HepG2 (cell line): ENCODE measurements around the gene HYCC2. TPM values are rescaled to one million over a fixed set of nuclear protein-coding genes. Genes with fewer than 3 reads are reported as not detected.

Experiments used
- ASH2L ChIP-seq: fragments of 300-600, 200-600 bp; sonication (generic); IDR thresholded peaks from 2 replicates; pipeline ENCODE4 v1.7.0; 2017; ENCODE audit warnings: low read depth, mild to moderate bottlenecking, moderate library complexity, mixed read lengths, low read length; ENCODE audit not compliant: insufficient read length
- HOXA7 ChIP-seq: sonication (generic); formaldehyde crosslinking; IDR thresholded peaks from 2 replicates; pipeline ENCODE4 v1.8.1; 2022; ENCODE audit warnings: mild to moderate bottlenecking, missing genetic modification reagents, moderate library complexity
- KDM5A ChIP-seq: fragments of 200-600 bp; sonication (generic); IDR thresholded peaks from 2 replicates; pipeline ENCODE4 v1.7.0; 2018; ENCODE audit warnings: antibody characterized with exemption, mild to moderate bottlenecking, low read length, borderline replicate concordance
- MAFG ChIP-seq: sonication (generic); formaldehyde crosslinking; IDR thresholded peaks from 2 replicates; pipeline ENCODE4 v1.5.1; 2020; ENCODE audit warnings: mild to moderate bottlenecking, missing genetic modification reagents
- MXD4 ChIP-seq: IDR thresholded peaks from 2 replicates; pipeline ENCODE4 v1.6.1; 2016; ENCODE audit warnings: mild to moderate bottlenecking, missing biosample characterization, missing genetic modification reagents
- NCOA2 ChIP-seq: sonication (generic); formaldehyde crosslinking; IDR thresholded peaks from 2 replicates; pipeline ENCODE4 v1.8.0; 2022; ENCODE audit warnings: inconsistent platforms
- NFKBIZ ChIP-seq: IDR thresholded peaks from 2 replicates; pipeline ENCODE4 v1.6.1; 2018; ENCODE audit warnings: missing genetic modification reagents, missing compliant biosample characterization
- ZNF256 ChIP-seq: sonication (generic); formaldehyde crosslinking; conservative IDR thresholded peaks from 2 replicates; pipeline ENCODE4 v1.4.0; 2020; ENCODE audit warnings: missing genetic modification reagents
- polyA plus RNA-seq, 8 experiments: library from polyadenylated mRNA; depleted of rRNA in 3 of 8; stranded (reverse) in 7 of 8; unstranded in 1 of 8; fragments of >200 nt; fragmentation: Illumina TruSeq in 4 of 8; extraction: Trizol in 4 of 8; gene quantifications; 2 replicates each; pipeline versions ENCODE4 v1.2.1 to v1.2.3, GENCODE V29; 2011 to 2016; ENCODE audit warnings: low read depth in 4 of 8, missing spikeins in 1 of 8, mixed read lengths in 1 of 8; ENCODE audit not compliant: insufficient read depth in 1 of 8
- total RNA-seq, 5 experiments: library from RNA; depleted of rRNA; stranded (reverse); fragments of >200 nt; fragmentation: Illumina TruSeq; extraction: Trizol; gene quantifications; 2 replicates each; pipeline ENCODE4 v1.2.3, GENCODE V29; 2016; ENCODE audit warnings: low read depth in 1 of 5
- TF ChIP-seq, protein P1 (sequence below): IDR thresholded peaks from 2 replicates; pipeline ENCODE4 v1.6.1; 2016; ENCODE audit warnings: missing biosample characterization, missing genetic modification reagents, low read depth
- TF ChIP-seq, protein P2 (sequence below): sonication (generic); formaldehyde crosslinking; IDR thresholded peaks from 2 replicates; pipeline ENCODE4 v1.5.0; 2020; ENCODE audit warnings: missing genetic modification reagents
- TF ChIP-seq, protein P3 (sequence below): sonication (generic); formaldehyde crosslinking; IDR thresholded peaks from 2 replicates; pipeline ENCODE4 v1.8.0; 2022; ENCODE audit warnings: mild to moderate bottlenecking, missing genetic modification reagents; ENCODE audit not compliant: insufficient replicate concordance
- TF ChIP-seq, protein P4 (sequence below): sonication (generic); formaldehyde crosslinking; conservative IDR thresholded peaks from 2 replicates; pipeline ENCODE4 v1.8.0; 2022; ENCODE audit warnings: missing genetic modification reagents
- TF ChIP-seq, protein P5 (sequence below), 2 experiments: IDR thresholded peaks; 2 replicates each; pipeline ENCODE4 v1.6.1; 2011 to 2012; ENCODE audit warnings: low read length in 2 of 2, borderline replicate concordance in 1 of 2, low read depth in 1 of 2, mild to moderate bottlenecking in 1 of 2, moderate library complexity in 1 of 2
- TF ChIP-seq, protein P6 (sequence below): sonication (generic); formaldehyde crosslinking; IDR thresholded peaks from 2 replicates; pipeline ENCODE4 v1.9.0; 2021; ENCODE audit warnings: missing genetic modification reagents, mild to moderate bottlenecking, borderline replicate concordance

HYCC2 gene
- total and polyA plus RNA-seq, 2 of the 13 experiments (the other 11 are each of a cell fraction or from before 2014, with no cell fraction given): 4.7 to 13.9 TPM

DNA sequence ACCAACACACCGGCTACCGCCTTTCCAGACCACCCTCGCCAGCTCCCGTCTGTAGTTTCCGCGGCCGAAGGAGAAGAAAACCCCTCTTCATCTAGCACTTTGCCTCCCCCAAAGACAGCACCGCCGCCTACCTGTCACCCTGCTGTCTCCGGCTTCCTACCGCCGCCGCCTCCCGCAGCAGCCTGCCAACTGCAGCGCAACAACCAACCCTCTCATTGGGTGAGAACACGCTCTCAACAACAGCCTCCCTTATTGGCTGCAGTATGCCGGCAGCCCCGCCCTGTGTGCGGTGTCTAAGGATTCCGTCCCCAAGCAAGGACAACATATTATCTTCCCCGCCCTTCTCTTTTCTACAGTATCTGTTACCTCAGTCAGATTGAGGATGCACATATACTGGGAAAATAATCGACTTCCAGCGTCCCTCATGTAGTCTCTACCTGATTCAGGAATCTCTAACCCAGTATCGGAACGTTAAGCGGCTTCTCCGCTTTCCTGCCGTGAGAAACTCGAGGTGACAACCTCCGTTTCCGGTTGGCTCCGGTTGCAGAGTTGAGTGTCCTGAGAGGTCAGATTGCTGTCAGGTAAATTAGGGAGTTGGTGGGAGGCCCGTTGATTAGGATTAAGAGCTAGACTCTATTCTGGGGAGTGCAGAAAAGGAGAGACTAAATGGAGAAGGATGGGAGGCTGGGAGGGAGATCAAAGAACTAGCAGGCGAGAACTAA is at the start of gene HYCC2, which contains the start of gene NDUFB3 (continued):
- TF ChIP-seq, protein P1, sequence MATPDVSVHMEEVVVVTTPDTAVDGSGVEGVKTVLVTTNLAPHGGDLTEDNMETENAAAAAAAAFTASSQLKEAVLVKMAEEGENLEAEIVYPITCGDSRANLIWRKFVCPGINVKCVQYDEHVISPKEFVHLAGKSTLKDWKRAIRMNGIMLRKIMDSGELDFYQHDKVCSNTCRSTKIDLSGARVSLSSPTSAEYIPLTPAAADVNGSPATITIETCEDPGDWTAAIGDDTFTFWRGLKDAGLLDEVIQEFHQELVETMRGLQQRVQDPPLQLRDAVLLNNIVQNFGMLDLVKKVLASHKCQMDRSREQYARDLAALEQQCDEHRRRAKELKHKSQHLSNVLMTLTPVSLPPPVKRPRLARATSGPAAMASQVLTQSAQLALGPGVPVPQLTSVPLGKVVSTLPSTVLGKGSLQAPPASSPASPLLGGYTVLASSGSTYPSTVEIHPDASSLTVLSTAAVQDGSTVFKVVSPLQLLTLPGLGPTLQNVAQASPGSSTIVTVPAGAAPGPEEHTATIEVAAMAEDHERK: no peak
- peak; percentile 95 for TF ChIP-seq MXD4 (CRISPR knock-in tag)
- no peak for TF ChIP-seq MAFG
- TF ChIP-seq, protein P2, sequence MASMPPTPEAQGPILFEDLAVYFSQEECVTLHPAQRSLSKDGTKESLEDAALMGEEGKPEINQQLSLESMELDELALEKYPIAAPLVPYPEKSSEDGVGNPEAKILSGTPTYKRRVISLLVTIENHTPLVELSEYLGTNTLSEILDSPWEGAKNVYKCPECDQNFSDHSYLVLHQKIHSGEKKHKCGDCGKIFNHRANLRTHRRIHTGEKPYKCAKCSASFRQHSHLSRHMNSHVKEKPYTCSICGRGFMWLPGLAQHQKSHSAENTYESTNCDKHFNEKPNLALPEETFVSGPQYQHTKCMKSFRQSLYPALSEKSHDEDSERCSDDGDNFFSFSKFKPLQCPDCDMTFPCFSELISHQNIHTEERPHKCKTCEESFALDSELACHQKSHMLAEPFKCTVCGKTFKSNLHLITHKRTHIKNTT (CRISPR knock-in tag): no peak
- TF ChIP-seq NCOA2 (CRISPR knock-in tag): peak; percentile 72
- peak; percentile 95; the same call in 1 of the 2 replicates for TF ChIP-seq HOXA7
- TF ChIP-seq KDM5A: peak; percentile 100
- TF ChIP-seq, protein P3, sequence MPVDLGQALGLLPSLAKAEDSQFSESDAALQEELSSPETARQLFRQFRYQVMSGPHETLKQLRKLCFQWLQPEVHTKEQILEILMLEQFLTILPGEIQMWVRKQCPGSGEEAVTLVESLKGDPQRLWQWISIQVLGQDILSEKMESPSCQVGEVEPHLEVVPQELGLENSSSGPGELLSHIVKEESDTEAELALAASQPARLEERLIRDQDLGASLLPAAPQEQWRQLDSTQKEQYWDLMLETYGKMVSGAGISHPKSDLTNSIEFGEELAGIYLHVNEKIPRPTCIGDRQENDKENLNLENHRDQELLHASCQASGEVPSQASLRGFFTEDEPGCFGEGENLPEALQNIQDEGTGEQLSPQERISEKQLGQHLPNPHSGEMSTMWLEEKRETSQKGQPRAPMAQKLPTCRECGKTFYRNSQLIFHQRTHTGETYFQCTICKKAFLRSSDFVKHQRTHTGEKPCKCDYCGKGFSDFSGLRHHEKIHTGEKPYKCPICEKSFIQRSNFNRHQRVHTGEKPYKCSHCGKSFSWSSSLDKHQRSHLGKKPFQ (CRISPR knock-in tag): no peak
- TF ChIP-seq, protein P4, sequence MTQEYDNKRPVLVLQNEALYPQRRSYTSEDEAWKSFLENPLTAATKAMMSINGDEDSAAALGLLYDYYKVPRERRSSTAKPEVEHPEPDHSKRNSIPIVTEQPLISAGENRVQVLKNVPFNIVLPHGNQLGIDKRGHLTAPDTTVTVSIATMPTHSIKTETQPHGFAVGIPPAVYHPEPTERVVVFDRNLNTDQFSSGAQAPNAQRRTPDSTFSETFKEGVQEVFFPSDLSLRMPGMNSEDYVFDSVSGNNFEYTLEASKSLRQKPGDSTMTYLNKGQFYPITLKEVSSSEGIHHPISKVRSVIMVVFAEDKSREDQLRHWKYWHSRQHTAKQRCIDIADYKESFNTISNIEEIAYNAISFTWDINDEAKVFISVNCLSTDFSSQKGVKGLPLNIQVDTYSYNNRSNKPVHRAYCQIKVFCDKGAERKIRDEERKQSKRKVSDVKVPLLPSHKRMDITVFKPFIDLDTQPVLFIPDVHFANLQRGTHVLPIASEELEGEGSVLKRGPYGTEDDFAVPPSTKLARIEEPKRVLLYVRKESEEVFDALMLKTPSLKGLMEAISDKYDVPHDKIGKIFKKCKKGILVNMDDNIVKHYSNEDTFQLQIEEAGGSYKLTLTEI (CRISPR knock-in tag): no peak; the same call in 1 of the 2 replicates
- TF ChIP-seq ZNF256 (CRISPR knock-in tag): no peak
- peak; percentile 100 for TF ChIP-seq ASH2L
- TF ChIP-seq, protein P5, sequence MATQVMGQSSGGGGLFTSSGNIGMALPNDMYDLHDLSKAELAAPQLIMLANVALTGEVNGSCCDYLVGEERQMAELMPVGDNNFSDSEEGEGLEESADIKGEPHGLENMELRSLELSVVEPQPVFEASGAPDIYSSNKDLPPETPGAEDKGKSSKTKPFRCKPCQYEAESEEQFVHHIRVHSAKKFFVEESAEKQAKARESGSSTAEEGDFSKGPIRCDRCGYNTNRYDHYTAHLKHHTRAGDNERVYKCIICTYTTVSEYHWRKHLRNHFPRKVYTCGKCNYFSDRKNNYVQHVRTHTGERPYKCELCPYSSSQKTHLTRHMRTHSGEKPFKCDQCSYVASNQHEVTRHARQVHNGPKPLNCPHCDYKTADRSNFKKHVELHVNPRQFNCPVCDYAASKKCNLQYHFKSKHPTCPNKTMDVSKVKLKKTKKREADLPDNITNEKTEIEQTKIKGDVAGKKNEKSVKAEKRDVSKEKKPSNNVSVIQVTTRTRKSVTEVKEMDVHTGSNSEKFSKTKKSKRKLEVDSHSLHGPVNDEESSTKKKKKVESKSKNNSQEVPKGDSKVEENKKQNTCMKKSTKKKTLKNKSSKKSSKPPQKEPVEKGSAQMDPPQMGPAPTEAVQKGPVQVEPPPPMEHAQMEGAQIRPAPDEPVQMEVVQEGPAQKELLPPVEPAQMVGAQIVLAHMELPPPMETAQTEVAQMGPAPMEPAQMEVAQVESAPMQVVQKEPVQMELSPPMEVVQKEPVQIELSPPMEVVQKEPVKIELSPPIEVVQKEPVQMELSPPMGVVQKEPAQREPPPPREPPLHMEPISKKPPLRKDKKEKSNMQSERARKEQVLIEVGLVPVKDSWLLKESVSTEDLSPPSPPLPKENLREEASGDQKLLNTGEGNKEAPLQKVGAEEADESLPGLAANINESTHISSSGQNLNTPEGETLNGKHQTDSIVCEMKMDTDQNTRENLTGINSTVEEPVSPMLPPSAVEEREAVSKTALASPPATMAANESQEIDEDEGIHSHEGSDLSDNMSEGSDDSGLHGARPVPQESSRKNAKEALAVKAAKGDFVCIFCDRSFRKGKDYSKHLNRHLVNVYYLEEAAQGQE (IDR thresholded peaks at IDR 0.05; ENCODE audit: borderline replicate concordance in 1 of 2, low read depth in 1 of 2, low read length in 2 of 2): peak in 1 of 2 experiments; percentile 73; a peak in 2 of 4 replicates
- TF ChIP-seq NFKBIZ (CRISPR knock-in tag): peak; percentile 76; the same call in 1 of the 2 replicates
- TF ChIP-seq, protein P6, sequence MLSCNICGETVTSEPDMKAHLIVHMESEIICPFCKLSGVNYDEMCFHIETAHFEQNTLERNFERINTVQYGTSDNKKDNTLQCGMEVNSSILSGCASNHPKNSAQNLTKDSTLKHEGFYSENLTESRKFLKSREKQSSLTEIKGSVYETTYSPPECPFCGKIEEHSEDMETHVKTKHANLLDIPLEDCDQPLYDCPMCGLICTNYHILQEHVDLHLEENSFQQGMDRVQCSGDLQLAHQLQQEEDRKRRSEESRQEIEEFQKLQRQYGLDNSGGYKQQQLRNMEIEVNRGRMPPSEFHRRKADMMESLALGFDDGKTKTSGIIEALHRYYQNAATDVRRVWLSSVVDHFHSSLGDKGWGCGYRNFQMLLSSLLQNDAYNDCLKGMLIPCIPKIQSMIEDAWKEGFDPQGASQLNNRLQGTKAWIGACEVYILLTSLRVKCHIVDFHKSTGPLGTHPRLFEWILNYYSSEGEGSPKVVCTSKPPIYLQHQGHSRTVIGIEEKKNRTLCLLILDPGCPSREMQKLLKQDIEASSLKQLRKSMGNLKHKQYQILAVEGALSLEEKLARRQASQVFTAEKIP: no peak
